Esophagus muscularis mucosa (tissue), 3 donors: ENCODE measurements around the gene NAA50.

Experiments used
- EP300 ChIP-seq: sonication (generic); formaldehyde crosslinking; IDR thresholded peaks from one replicate; pipeline ENCODE4 v1.6.1; 2017; ENCODE audit warnings: antibody characterized with exemption
- TF ChIP-seq, protein P1 (sequence below), 3 experiments: fragments of 200-600 bp in 2 of 3; fragments of 450-650 bp in 1 of 3; sonication (generic) in 2 of 3; IDR thresholded peaks; one replicate each; pipeline ENCODE4 v1.5.1; 2017 to 2019; ENCODE audit warnings: antibody characterized with exemption in 3 of 3, mild to moderate bottlenecking in 2 of 3, moderate library complexity in 1 of 3

DNA sequence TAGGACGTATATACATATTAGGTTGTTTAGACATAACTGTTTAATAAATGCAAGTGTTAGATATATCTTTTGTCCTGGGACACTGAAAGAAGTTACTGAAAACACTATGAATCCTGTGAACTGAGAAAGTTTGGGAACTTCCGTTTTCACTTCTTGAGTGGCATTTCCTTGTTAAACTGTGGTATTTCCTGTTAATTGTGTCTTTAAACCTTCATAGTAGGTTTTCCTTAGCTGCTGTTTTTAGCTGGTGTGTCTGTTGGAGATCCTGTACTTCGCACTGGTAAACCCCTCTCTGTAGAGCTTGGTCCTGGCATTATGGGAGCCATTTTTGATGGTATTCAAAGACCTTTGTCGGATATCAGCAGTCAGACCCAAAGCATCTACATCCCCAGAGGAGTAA is 37.9 kb upstream of the NAA50 start:
- TF ChIP-seq EP300: no peak
- TF ChIP-seq, protein P1, sequence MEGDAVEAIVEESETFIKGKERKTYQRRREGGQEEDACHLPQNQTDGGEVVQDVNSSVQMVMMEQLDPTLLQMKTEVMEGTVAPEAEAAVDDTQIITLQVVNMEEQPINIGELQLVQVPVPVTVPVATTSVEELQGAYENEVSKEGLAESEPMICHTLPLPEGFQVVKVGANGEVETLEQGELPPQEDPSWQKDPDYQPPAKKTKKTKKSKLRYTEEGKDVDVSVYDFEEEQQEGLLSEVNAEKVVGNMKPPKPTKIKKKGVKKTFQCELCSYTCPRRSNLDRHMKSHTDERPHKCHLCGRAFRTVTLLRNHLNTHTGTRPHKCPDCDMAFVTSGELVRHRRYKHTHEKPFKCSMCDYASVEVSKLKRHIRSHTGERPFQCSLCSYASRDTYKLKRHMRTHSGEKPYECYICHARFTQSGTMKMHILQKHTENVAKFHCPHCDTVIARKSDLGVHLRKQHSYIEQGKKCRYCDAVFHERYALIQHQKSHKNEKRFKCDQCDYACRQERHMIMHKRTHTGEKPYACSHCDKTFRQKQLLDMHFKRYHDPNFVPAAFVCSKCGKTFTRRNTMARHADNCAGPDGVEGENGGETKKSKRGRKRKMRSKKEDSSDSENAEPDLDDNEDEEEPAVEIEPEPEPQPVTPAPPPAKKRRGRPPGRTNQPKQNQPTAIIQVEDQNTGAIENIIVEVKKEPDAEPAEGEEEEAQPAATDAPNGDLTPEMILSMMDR (IDR thresholded peaks at IDR 0.05): no peak
